ENCODE data around the gene SRL. TPM values are rescaled to one million over a fixed set of nuclear protein-coding genes. Genes with fewer than 3 reads are reported as not detected.

Gene SRL
- total and polyA plus RNA-seq, 2 experiments from 2014 or later = not detected

DNA sequence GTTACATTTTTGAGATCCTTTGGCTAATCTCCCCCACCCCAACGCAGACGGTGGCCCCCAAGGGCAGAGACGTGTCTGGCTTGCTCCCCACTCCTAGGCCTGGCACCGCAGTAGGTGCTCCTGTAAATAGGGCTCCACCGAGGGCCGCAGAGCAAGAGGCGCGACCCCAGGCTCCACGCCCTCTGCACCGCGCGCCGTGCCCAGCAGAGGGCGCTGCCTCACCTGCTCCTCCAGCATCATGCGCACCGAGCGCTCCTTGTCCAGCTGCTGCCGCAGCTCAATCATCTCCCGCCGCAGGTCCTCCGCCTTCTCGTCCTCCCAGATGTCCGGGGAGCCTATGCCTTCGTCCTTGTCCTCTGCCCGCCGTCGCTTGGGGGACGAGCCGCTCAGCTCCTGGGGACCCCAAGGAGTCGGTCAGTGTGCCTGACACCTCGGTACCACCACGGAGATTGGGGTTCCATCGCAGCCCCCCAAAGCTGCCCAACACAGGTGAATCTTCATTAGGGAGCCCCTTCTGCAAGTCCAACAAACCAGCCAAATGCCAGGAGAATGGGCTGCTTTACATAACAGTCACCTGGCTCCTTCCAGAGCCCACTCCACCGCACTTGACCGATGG is 19.8 kb upstream of the SRL start:
- peak; percentile 71 for ATAC-seq
- Histone ChIP-seq H3K79me2 (replicated peaks; ENCODE audit: insufficient read depth) (peaks cover 48% of the 10 kb centered on the region), H3K27ac (ENCODE audit: low read depth) (0 out of 2 replicates have a peak overlapping the region, but pooled peaks have one; percentile 14), H3K4me3 (no peak overlapping the region), H4K20me1 (replicated peaks; ENCODE audit: insufficient read depth) (peaks cover 15% of the 10 kb centered on the region), H3K9me2 (ENCODE audit: insufficient read depth) (no peaks in the 10 kb centered on the region), H3F3A (replicated peaks; ENCODE audit: low read depth) (peaks cover 41% of the 10 kb centered on the region), H3K27me3 (ENCODE audit: insufficient read depth) (no peaks in the 10 kb centered on the region), H3K36me3 (ENCODE audit: insufficient read depth) (peaks cover 12% of the 10 kb centered on the region), H2AFZ (no peak overlapping the region), H3K4me2 (no peak overlapping the region), H3K4me1 (ENCODE audit: insufficient read depth) (peaks cover 9% of the 10 kb centered on the region; the same call in 1 of the 2 replicates)
- Mint-ChIP-seq H3K4me3 (no peak overlapping the region; the same call in 2 of the 3 replicates), H3K36me3 (ENCODE audit: low read depth) (peaks cover 67% of the 10 kb centered on the region), H3K4me1 (peaks cover 22% of the 10 kb centered on the region), H3K27ac (peak overlapping the region; percentile 92), H3K27me3 (ENCODE audit: insufficient read depth, low read depth, poor library complexity) (peaks cover 27% of the 10 kb centered on the region), H3K9me3 (no peaks in the 10 kb centered on the region)
- DNase-seq (ENCODE audit: low spot score) = peak; percentile 86
- TF ChIP-seq ZNF114 (CRISPR knock-in tag; IDR thresholded peaks at IDR 0.05) = no peak
- TF ChIP-seq CTCF (conservative IDR thresholded peaks at IDR 0.05; ENCODE audit: low read depth in 2 of 2) = peak; percentile 88 to 99

DNA sequence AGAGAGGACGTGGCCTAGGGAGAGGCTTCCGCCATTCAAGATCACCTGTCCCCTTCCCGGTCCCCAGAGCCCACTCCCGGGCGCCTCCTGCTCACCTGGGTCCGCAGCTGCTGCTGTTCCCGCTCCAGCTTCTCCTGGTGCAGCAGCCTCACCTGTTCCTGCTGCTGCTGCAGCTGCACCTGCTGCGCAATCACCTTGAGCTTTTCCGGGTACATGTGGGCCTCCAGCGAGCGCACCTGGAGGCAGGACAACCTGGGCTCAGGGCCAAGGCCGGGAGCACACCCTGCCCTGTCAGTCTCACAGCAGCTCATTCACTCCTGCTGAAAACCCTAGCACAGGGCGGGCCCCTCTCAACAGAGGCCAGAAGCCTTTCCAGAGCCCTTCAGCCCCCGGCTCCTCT is 18.5 kb upstream of the SRL start:
- H3K4me1 ChIP-seq (ENCODE audit: insufficient read depth) = peaks cover 9% of the 10 kb centered on the region; the same call in 1 of the 2 replicates
- peaks cover 12% of the 10 kb centered on the region for H3K36me3 ChIP-seq (ENCODE audit: insufficient read depth)
- H3F3A ChIP-seq (replicated peaks; ENCODE audit: low read depth) = peaks cover 44% of the 10 kb centered on the region
- Mint-ChIP-seq H3K4me3 (no peak overlapping the region), H3K36me3 (ENCODE audit: low read depth) (peaks cover 62% of the 10 kb centered on the region), H3K27ac (no peak overlapping the region), H3K9me3 (no peaks in the 10 kb centered on the region), H3K27me3 (ENCODE audit: insufficient read depth, low read depth, poor library complexity) (peaks cover 23% of the 10 kb centered on the region), H3K4me1 (peaks cover 19% of the 10 kb centered on the region)
- no peak overlapping the region for H3K4me3 ChIP-seq
- H3K27me3 ChIP-seq (ENCODE audit: insufficient read depth) = no peaks in the 10 kb centered on the region
- H3K27ac ChIP-seq (ENCODE audit: low read depth) = no peak overlapping the region
- H2AFZ ChIP-seq = no peak overlapping the region
- no peak for DNase-seq (ENCODE audit: low spot score)
- H3K9me2 ChIP-seq (ENCODE audit: insufficient read depth) = no peaks in the 10 kb centered on the region
- ATAC-seq = no peak
- H4K20me1 ChIP-seq (replicated peaks; ENCODE audit: insufficient read depth) = peaks cover 10% of the 10 kb centered on the region
- H3K4me2 ChIP-seq = no peak overlapping the region
- H3K79me2 ChIP-seq (replicated peaks; ENCODE audit: insufficient read depth) = peaks cover 35% of the 10 kb centered on the region
- TF ChIP-seq ZNF114 (CRISPR knock-in tag; IDR thresholded peaks at IDR 0.05) = no peak
- TF ChIP-seq JUNB (IDR thresholded peaks at IDR 0.05; ENCODE audit: unreplicated experiment) = no peak
- TF ChIP-seq ZNF331 (CRISPR knock-in tag; IDR thresholded peaks at IDR 0.05; ENCODE audit: low read depth) = no peak
- TF ChIP-seq EZH2 (IDR thresholded peaks at IDR 0.05; ENCODE audit: low read depth, unreplicated experiment) = no peak
- TF ChIP-seq, protein P1, sequence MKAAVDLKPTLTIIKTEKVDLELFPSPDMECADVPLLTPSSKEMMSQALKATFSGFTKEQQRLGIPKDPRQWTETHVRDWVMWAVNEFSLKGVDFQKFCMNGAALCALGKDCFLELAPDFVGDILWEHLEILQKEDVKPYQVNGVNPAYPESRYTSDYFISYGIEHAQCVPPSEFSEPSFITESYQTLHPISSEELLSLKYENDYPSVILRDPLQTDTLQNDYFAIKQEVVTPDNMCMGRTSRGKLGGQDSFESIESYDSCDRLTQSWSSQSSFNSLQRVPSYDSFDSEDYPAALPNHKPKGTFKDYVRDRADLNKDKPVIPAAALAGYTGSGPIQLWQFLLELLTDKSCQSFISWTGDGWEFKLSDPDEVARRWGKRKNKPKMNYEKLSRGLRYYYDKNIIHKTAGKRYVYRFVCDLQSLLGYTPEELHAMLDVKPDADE (IDR thresholded peaks at IDR 0.05) = no peak
- TF ChIP-seq CTCF (conservative IDR thresholded peaks at IDR 0.05; ENCODE audit: low read depth in 2 of 2) = no peak
- TF ChIP-seq EZH2phosphoT487 (IDR thresholded peaks at IDR 0.05; ENCODE audit: unreplicated experiment) = no peak
- TF ChIP-seq CREB1 (CRISPR knock-in tag; IDR thresholded peaks at IDR 0.05; ENCODE audit: low read depth) = no peak
- no peak for TF ChIP-seq POLR2AphosphoS5 (IDR thresholded peaks at IDR 0.05; ENCODE audit: low read depth)

Data from GM23338 (cell line).